AG04450 (cell line): ENCODE measurements around the gene LEF1. TPM values are rescaled to one million over a fixed set of nuclear protein-coding genes. Genes with fewer than 3 reads are reported as not detected.

Experiments used
- CTCF ChIA-PET: fragments of 300-600, 350-600 bp; formaldehyde crosslinking; extraction: SDS; loops from one replicate; lab custom pipeline; 2022; ENCODE audit warnings: antibody characterized with exemption, inconsistent platforms; lab: Charles Lee
- POLR2A ChIA-PET: fragments of 350-600 bp; formaldehyde crosslinking; extraction: SDS; loops from one replicate; lab custom pipeline; 2021; ENCODE audit warnings: antibody characterized with exemption, inconsistent platforms; lab: Yijun Ruan, JAX
- DNase-seq: peaks from one replicate; pipeline ENCODE4 v3.0.0-alpha.2; 2011; ENCODE audit warnings: low read depth, low spot score
- H3K27ac ChIP-seq: one replicate; pipeline ENCODE4 v1.5.1; 2012; ENCODE audit warnings: low read depth, low read length, control low read depth
- H3K27me3 ChIP-seq: one replicate; pipeline ENCODE4 v1.6.0; 2012; ENCODE audit warnings: low read length; ENCODE audit not compliant: control insufficient read depth, insufficient read depth
- H3K4me3 ChIP-seq: 2 replicates; pipeline ENCODE4 v1.5.1; 2011; ENCODE audit warnings: mild to moderate bottlenecking, low read depth, low read length, control low read depth
- H3K9me3 ChIP-seq: 2 replicates; pipeline ENCODE4 v1.5.1; 2012; ENCODE audit warnings: low read length; ENCODE audit not compliant: control insufficient read depth, insufficient read depth
- polyA plus RNA-seq: library from polyadenylated mRNA; depleted of rRNA; stranded (reverse); fragments of >200 nt; gene quantifications from 2 replicates; pipeline ENCODE4 v1.2.3, GENCODE V29; 2011
- TF ChIP-seq, protein P1 (sequence below): IDR thresholded peaks from 2 replicates; pipeline ENCODE4 v1.5.1; 2011; ENCODE audit warnings: low read depth, low read length, control low read depth, inconsistent platforms

The LEF1 gene
- polyA plus RNA-seq, 1 experiment: 1.2 TPM

DNA sequence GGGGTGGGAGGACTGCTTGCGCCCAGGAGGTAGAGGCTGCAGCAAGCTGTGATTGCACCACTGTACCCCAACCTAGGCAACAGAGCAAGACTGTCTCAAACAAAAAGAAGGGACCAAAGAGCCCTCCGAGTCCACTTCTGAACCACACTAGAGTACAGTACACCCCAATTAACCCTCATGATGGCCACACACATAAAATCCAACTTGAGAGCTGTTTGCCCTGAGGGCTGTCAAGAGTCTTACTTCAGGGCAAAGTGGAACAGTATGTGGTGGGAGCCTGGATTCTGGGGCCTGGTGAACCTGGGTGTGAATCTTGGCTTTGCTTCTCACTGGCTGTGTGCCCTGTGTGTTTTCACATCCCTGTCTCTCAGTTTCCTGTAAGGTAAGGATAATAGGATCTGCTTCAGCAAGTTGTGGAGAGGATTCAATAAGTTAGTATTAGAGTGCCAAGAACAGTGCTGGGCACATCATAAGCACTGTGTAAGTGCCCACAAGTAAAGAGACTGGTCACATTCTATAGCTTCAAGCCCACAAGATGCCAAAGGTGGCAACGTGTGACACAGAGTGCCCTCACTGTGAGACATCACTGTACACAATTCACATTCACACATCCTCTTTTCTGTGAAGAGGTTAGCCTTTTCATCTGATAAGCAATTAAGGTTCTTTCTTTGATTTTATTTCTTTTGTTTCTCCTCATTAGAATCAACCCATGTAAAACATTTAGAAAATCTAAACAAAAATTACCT is 52.1 kb downstream of the LEF1 start:
- Histone ChIP-seq H3K9me3 (no peaks in the 10 kb centered on the region), H3K27ac (no peak overlapping the region), H3K4me3 (no peak overlapping the region), H3K27me3 (no peaks in the 10 kb centered on the region)
- ChIA-PET POLR2A (no interaction called here), CTCF (no interaction called here)
- TF ChIP-seq, protein P1, sequence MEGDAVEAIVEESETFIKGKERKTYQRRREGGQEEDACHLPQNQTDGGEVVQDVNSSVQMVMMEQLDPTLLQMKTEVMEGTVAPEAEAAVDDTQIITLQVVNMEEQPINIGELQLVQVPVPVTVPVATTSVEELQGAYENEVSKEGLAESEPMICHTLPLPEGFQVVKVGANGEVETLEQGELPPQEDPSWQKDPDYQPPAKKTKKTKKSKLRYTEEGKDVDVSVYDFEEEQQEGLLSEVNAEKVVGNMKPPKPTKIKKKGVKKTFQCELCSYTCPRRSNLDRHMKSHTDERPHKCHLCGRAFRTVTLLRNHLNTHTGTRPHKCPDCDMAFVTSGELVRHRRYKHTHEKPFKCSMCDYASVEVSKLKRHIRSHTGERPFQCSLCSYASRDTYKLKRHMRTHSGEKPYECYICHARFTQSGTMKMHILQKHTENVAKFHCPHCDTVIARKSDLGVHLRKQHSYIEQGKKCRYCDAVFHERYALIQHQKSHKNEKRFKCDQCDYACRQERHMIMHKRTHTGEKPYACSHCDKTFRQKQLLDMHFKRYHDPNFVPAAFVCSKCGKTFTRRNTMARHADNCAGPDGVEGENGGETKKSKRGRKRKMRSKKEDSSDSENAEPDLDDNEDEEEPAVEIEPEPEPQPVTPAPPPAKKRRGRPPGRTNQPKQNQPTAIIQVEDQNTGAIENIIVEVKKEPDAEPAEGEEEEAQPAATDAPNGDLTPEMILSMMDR: no peak
- DNase-seq: no peak

DNA sequence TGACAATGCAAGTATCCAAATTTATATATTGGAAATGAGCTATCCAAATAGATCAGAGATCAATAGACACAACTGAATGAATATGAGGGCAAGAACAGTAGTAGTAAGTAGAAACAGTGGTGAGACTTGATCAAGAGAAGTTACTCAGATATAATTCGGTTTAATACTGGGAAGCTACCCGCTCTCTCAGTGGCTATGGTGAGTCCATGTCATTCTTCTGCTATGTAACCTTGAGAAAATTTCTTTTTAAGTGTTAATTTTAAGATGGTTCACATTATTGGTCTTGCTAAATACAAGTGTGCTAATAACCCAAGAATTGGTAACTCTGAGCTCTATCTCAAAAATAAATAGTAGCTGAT is 53.6 kb downstream of the LEF1 start:
- ChIA-PET CTCF (interaction anchor here (0.6 to 1.2 kb wide), 2 partner anchors 96 to 105 kb away, joined by 3 read pairs; no protein-coding TSS in a partner anchor), POLR2A (no interaction called here)
- no peaks in the 10 kb centered on the region for H3K9me3 ChIP-seq
- H3K4me3 ChIP-seq: no peak overlapping the region
- H3K27me3 ChIP-seq: no peaks in the 10 kb centered on the region
- H3K27ac ChIP-seq: no peak overlapping the region
- DNase-seq: no peak
- TF ChIP-seq, protein P1: no peak

DNA sequence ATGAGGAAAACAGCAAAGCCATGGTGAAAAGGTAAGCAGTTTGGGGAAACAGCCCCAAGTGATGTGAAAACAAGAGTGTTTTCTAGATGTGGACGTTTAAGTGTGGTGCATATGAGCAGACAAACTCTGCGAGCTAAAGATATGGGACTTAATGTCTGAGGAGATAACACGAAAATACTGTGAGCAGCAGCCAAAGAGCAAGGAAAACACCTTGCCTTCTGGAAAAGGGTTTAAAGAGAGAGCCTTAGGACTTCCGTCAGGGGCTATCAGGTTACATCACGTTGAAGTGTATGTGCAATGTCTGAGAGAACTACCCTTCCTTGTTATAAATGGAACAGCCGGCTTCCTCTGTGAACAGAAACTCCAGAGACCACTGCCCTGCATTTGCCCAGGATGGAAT is 54.2 kb downstream of the LEF1 start:
- H3K27ac ChIP-seq: no peak overlapping the region
- H3K9me3 ChIP-seq: no peaks in the 10 kb centered on the region
- no peak overlapping the region for H3K4me3 ChIP-seq
- POLR2A ChIA-PET: no interaction called here
- H3K27me3 ChIP-seq: no peaks in the 10 kb centered on the region
- CTCF ChIA-PET: interaction anchor here (1.2 kb wide), 1 partner anchor 95 kb away, joined by 3 read pairs; no protein-coding TSS in a partner anchor
- no peak for DNase-seq
- TF ChIP-seq, protein P1: no peak

DNA sequence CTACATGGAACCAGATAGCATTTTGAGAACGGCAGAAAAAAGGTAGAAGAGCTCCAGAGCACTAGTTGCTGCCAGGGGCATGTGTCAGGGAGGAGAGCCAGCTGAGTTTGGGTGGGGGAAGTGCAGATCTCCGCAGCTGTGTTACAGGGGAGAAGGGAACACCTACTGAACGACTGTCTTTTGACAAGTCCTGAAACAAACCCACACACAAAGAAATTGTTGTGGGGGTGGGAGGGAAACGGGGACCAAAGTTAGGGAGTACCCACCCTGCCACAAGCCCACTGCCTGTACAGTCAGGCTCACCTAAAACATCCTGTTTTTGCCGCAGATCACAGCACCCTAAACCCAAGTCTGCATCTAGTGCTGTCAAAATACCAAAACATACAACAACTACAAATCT is 55.5 kb downstream of the LEF1 start:
- CTCF ChIA-PET: no interaction called here
- no peak overlapping the region for H3K4me3 ChIP-seq
- POLR2A ChIA-PET: no interaction called here
- TF ChIP-seq, protein P1: no peak
- peaks cover 2% of the 10 kb centered on the region for H3K27me3 ChIP-seq
- H3K27ac ChIP-seq: no peak overlapping the region
- no peak for DNase-seq
- H3K9me3 ChIP-seq: no peaks in the 10 kb centered on the region

DNA sequence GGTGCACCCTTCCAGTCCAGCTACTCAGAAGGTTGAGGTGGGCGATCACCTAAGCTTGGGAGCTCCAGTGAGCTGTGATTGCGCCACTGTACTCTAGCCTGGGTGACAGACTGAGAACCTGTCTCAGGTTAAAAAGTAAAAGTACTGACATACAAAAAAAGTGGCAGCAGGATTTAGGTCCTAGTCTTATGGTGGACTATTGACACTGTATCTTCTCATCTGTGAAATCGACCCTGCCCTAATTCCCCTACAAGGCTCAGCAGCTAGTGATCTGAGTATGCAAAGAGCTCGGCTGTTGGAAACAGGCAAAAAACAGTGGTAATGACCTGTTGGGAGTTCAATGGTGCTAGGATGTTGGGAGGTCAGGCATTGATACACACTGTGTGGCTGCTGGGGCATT is 57.0 kb downstream of the LEF1 start:
- no peaks in the 10 kb centered on the region for H3K9me3 ChIP-seq
- no peak overlapping the region for H3K27ac ChIP-seq
- ChIA-PET POLR2A (no interaction called here), CTCF (no interaction called here)
- TF ChIP-seq, protein P1: no peak
- H3K27me3 ChIP-seq: peaks cover 2% of the 10 kb centered on the region
- DNase-seq: no peak
- H3K4me3 ChIP-seq: no peak overlapping the region
